HG03457 (cell line): ENCODE measurements around the gene STEAP1B.
"Not testable (repeated sequence)": the region's sequence is repeated elsewhere in the genome, so short reads cannot be mapped to it uniquely, and the experiment has no call there.

Source experiments
- ATAC-seq: cut with Tn5 transposase; IDR thresholded peaks from one replicate; pipeline ENCODE4 v1.9.1; 2021; ENCODE audit warnings: moderate number of reproducible peaks; ENCODE audit not compliant: unreplicated experiment

The STEAP1B gene

DNA sequence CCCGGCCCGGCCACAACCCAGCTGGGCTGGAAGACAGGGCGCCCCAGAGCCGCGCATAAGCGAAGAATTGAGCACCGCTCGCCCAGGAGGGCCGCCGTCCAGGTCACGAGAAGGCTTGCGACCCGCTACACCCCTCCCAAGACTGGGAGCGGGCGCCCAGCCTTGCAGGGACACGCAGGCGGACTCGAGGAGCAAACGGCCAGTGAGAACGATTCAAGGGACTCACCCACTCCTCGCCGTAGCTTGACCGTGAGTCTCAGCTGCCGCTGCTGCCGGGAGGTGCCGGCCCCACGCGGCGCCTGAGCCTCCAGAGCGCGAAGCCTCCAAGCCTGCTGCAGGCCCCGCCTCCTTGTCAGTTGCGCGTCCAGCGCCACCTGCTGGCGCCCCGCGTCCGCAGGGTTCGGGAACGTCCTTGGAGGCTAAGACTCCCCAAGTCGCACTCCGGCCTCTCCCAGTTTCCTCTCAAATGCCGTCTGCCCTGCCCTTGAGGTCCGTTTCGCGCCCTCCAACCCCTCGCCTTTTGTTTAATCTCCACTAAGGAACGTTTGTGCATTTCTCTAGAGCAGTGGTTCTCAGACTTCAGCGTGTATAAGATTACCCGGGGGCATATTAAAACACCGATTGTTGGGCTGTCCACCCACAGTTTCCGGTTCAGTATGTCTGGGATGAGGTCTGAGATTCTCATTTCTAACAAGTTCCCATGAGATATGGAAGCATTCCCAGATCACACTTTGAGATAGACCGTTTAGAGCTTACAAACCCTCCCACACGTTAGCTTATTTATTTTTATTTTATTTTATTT is at the start of gene STEAP1B:
Gene STEAP1B, minus strand, starts transcription at position 301 of the 802 bp plus-strand sequence. CDS start 5,333 bp downstream, outside the sequence.
- ATAC-seq, result peak; percentile 91

DNA sequence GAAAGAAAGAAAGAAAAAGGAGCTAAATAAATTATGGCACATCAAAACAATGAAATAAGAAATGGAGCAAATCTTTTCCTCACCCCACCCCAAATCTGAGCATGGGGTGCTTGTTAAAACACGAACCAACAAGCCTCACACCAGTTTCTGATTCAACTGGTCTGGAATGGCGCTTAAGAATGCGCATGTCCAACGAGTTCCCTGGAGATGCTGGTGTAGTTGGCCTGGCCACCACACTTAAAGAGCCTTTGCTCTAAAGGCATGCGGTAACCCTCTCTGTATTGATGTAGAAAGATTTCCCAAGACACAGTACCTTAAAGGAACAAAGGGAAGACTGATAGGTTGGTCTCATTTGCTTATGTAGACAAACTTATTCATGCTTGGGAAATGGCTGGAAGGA is 49.1 kb upstream of the STEAP1B start:
- no peak for ATAC-seq

DNA sequence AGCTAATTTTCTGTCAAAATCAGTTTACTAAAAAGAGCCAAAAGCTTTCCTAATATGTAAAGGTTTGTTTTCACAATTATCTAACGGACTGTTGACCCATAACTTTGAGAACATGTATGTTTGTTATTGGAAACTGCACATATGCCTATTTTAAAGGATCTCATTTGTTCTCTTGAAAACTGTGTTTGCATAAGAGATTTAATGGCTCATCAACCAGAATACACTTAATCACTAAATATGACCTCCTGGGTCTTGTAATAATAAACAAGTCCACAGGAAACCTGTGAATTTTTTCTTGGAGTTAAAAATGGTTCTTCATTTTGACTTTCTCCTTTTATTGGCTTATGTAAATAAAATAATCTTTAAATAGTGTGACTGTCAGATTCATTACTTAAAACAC is 48.3 kb upstream of the STEAP1B start:
- no peak for ATAC-seq

DNA sequence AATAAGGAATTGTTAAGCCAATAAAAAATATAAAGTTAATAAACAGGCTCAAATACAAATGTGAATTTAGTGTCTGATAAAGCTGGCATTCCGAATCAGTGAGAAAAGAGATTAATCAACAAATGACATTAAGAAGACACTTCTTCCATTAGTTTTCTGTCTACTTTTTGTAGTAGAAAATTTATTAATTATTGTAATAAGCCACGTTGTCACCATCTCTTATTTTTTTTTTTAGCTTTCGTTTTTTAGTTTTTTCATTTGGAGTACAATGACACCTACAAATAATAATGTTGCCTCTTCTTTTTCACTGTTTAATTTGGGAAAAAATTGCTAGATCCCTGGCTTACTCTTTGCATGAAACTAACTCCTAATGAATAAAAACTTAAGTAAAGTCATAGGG is 46.8 kb upstream of the STEAP1B start:
- no peak for ATAC-seq

DNA sequence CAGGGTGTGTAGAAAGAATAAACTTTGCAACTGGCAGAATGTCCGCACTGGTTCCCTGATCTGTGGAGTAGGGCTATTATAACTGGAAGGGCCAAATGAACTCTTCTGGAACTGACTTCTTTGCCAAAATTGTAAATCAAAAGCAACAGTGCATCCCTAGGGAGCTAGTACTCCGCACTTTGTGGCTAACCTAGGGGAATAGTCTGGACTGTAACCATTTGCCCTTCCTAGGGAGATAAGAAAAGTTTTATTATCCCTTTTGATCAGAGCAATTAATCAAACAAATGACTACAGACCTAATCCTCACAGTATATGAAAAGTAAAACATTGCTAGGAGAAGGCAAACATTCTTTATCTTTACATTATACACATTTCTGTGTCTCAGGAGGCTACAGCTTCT is 45.5 kb upstream of the STEAP1B start:
- ATAC-seq, result no peak

DNA sequence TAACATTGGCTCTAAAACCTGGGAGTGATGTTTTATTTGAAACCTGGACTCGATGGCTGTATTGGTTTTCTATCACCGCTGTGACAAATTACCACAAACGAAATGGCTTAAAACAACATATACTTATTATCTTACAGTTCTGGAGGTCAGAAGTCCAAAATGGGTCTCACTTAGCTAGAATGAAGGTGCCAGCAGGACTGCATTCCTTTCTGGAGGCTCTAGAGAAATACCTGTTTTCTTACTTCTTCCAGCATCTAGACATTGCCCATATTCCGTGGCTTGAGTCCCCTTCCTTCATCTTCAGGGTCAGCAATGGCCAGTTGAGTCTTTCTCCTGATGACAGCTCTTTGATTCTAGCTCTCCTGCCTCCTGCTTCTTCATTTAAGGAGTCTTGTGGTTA is 44.3 kb upstream of the STEAP1B start:
- ATAC-seq, result no peak

DNA sequence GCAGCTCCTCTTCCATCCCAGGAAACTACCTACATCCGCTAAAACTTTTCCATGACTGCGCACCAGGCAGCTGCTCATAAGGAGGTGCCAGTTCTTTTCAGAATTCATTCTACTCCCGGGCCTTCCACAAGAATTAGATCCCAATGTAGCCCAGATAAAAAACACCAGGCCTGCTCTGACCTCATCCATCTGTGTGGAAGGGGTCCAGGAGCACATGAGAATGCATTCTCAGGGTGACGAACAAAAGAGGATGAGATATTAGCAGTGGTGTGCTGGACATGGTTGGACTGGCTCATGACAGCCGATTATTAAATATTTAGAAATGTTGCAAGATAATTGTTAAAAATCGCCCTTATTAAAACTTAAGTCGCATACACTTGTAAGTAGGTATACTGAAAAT is 43.2 kb upstream of the STEAP1B start:
- no peak for ATAC-seq

DNA sequence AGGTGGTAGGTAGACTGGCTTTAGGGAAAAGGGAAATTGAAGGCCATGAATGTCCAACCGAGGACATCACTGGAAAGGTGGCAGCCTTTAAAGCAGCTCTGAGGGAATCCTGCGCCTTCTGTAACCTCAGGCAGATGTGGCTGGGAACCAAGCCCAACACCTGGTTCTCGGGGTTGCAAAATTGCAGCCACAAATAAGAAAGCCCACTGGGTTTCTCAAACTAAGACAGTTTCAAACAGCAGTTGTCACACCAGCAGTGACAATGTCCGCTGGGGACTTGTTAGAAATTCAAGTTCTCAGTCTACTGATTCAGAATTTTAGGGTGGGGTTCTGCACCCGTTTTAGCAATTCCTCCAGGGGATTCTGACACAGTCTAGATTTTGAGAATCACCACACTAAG is 42.7 kb upstream of the STEAP1B start:
- no peak for ATAC-seq

DNA sequence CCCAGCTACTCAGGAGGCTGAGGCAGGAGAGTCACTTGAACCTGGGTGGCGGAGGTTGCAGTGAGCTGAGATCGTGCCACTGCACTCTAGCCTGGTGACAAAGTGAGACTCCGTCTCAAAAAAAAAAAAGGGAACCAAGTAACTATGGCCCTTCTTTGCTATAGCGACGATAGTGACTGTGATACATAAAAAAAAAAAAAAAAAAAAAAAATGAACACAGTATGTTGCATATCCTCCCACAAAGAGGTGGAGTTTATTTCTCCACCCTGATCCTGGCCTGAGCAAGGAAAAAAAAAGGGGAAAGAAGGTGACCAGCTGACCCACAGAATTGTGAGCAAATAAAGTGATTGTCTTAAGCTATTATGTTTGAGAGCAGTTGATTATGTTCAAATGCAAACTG is 42.3 kb upstream of the STEAP1B start:
- ATAC-seq, result no peak

DNA sequence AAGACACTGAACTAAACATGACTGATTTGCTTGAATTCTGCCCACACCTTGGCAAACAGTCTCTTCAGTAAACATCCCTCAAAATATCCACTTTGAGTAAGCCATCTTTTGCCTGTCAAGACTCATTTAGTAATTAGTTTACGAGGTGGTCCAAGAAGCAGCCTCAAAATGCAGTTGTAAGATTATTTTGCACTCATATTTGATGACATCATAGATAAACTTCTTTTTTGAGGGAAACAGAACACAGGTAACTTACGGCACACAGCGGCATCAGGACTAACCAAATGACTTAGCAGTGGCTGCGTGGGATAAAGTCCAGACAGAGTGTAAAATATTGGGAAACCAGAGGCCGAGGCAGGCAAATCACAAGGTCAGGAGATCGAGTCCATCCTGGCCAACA is 41.8 kb upstream of the STEAP1B start:
- no peak for ATAC-seq

DNA sequence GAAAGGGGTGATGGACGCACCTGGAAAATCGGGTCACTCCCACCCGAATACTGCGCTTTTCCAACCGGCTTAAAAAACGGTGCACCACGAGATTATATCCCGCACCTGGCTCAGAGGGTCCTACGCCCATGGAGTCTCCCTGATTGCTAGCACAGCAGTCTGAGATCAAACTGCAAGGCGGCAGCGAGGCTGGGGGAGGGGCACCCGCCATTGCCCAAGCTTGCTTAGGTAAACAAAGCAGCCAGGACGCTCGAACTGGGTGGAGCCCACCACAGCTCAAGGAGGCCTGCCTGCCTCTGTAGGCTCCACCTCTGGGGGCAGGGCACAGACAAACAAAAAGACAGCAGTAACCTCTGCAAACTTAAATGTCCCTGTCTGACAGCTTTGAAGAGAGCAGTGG is 28.5 kb upstream of the STEAP1B start:
- not testable (repeated sequence) for ATAC-seq

DNA sequence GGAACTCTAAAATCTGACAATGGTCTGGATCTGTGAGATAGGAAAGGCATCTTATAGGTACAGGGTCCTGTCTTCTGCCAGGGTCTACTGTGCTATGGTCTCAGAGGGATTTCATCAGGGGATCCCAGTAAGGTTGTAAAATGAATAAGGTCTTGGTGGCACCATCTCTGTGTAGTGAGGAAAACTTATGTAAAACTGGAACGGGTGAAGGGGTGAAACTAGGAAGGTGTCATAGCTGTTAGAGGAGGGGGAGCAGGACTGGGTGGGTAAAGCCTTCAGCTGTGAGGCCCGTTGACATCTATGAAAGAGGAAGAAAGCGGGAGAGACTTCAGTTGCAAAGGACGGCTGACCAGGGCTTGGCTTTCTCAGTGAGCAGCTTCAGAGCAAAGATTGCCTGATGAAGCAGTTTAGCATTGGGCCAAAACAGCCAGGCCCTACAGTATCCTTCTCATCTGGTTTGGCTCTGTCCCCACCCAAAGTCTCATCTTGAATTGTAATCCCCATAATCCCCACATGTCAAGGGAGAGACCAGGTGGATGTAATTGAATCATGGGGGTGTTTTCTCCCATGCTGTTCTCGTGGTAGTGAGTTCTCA is 24.5 kb upstream of the STEAP1B start:
- ATAC-seq, result not testable (repeated sequence)

DNA sequence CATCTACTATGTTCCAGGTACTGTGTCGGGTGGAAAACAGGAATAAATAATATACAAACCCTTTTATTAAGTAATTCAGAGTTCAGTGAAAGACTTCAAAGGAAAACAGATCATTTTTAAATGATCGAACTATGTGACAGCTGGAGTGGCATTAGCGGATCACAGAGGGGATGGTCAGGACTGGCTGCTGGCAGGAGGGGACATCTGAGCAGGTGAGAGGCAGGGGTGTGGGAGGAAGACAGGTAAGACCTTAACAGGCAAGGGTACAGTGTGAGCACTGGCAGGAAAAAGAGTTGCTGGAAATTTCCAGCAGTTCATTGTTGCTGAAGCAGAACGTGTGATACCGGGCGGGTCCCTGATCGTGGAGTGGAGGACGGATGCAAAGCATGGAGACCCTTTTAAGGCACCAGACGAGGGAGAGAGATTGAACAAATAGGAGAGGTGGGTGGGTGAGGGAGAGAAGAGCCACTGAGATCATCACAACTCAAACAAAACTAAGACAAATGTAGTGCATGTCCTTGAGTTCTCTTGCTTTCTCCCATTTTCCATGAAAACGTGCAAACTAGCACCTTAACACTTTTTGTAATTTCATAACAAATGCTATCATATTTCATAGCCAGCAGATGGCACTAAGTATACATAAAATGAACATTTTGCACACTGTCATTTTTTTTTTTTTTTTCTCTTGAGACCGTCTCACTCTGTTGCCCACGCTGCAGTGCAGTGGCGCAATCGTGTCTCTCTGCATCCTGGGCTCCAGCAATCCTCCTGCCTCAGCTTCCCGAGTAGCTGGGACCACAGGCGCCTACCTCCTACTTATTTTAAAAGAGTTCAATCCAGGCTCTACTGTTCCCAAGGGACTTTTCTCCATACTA is 23.7 kb upstream of the STEAP1B start:
- not testable (repeated sequence) for ATAC-seq

DNA sequence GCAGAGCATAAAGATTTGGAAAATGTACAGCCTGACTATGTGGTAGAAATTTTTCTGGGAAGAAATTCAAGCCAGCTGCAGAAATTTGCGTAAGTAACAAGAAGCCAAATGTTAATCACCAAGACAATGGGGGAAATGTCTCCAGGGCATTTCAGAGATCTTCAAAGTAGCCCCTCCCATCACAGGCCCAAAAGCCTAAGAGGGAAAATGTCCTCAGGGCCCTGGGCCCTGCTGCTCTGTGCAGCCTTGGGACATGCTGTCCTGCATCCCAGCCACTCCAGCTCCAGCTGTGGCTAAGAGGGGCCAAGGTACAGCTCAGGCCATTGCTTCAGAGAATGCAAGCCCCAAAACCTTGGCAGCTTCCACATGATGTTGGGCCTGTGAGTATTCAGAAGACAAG is 19.6 kb upstream of the STEAP1B start:
- ATAC-seq, result not testable (repeated sequence)

DNA sequence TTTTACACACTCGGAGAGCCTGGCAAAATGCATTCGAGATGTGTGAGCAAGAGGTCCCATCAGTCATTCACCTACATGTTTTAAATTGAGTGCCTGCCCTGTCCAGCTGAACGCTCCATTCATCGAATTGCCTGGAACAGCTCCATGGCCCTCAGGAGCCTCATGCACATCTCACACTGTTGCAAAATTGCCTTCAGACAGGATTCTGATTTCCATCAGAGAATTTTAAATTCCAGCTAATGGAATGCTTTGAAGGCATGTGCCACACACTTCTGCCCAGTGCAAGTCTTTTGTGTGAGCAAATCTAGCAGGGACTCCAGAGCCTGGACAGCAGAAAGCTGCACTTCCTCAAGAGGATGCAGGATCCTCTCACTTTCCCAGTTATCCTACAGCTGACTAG is 17.0 kb upstream of the STEAP1B start:
- not testable (repeated sequence) for ATAC-seq

DNA sequence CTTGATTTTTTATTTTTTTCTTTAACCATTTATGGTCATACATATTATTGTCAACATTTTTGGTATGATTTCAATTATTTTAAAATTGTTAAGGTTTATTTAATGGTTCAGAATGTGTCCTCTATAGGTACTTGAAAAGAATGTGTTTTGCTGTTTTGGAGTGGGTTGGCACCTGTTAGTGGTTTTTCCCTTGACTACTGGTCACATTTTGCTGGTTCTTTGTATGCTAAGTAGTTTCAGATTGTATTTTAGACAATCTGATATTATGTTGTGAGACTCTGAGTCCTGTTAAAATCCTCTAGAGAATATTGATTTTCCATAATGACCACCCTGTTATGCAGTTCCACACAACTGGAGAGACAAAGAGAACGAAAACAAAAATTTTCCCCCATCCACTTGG is 15.0 kb upstream of the STEAP1B start:
- not testable (repeated sequence) for ATAC-seq

DNA sequence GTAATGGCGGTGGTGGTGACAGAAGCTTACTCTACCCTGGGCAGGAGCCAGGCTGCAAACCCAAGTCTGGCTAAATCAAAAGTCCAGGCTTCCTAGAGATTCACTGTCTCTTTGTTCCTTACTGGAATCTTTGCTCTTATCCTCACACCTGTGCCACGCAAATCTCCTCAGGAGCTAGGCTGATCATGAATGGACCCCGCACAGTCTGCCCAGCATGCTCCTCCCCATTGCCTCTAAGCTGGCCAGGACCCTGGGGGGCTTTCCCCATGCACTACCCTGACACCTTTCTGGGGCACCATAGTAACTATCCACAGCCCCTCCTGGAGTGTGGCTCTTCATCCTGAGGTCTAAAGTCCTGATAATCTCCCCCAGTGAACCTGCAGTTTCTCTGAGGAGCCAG is 7.3 kb upstream of the STEAP1B start:
- not testable (repeated sequence) for ATAC-seq

DNA sequence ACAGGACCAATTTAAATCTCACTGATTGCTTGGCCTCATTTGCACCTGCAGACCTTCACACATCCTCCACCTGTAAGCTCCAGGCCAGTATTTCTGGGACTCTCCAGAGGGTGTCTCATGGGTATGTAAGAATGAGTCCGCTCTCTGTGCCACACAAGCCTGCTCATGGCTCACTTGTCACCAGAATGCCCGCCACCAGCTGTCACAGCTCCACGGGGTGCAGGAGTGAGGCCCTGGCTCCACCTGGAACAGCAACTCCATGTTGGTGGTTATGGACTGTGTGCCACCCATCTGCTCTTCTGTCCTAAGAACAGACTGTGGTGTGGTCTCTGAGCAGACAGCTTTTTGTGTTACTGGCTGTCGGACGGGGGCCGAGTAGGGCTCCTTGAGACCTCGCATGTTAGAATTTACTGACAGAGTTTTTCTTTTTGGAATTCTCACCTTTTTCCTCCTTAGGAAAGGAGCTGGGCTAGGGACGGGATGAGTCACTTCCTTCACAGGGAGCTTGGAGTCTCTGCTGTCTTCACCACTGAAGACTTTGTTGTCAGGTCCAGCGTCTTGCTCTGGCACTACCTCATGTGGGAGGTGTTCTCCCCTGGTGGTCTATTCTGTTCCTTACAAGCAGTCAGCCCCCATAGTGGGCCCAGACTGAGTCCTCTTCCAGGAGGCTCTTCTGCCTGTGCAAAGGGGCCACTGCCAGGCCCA is 6.5 kb upstream of the STEAP1B start:
- not testable (repeated sequence) for ATAC-seq

DNA sequence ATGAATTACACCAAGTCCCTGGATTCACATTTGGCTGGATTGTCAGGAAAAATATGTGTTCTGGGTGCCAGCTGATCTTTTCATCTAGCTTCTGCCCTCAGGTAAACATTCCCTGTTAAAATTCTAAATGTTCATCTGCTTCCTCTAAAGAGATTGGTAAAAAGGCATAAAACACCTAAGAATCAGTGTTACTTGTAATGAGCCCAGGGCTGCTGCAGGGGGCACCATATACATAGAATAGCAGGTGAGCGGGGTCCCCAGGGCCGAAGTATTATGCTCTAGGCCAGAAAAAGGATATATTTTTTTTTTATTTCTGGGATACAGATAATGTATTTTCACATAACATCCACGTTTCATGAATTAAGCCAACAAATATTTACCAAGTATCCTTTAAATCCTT is 4.5 kb upstream of the STEAP1B start:
- ATAC-seq, result not testable (repeated sequence)

DNA sequence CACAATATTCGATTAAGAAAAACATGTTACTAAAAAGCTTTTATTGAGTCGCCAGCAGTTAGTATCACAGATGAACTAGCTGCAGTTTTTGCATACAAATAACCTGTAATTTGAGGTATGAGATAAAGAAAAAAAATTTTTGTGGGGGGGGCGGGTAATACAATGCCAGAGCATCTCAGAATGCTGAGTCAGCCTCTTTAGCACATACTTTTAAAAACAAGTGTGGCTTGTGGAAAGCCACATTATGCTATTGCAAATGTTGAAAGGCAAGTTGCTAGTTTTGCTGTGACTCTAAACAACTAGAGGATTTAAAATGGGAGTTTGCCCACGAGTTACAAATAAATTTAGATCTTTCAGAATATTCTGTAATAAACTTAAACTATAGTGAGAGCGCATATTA is 2.1 kb upstream of the STEAP1B start:
- not testable (repeated sequence) for ATAC-seq

DNA sequence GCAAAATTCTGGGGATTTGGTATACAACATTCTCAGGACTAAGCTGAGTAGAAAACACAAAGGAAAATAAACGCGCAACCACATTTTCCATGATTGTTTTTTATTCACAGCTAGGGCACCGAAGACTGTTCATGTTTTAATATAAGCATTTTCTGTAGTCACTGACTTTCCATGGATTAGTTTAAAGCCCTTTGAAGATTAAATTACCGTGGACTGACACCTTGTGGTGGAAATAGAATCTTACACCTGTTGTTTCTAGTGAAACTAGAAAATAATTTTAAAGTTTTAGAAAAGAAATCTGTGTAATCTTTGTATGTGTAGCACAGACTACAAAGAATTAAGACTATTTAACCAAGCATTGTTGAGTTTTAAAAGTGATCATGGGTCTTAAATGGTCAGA is 1.3 kb upstream of the STEAP1B start:
- not testable (repeated sequence) for ATAC-seq
